ENCODE results near the gene CCDC40. TPM values are rescaled to one million over a fixed set of nuclear protein-coding genes. Genes with fewer than 3 reads are reported as not detected.

CCDC40 gene
- total RNA-seq, 1 experiment from 2014 or later, result 14.4 TPM

DNA sequence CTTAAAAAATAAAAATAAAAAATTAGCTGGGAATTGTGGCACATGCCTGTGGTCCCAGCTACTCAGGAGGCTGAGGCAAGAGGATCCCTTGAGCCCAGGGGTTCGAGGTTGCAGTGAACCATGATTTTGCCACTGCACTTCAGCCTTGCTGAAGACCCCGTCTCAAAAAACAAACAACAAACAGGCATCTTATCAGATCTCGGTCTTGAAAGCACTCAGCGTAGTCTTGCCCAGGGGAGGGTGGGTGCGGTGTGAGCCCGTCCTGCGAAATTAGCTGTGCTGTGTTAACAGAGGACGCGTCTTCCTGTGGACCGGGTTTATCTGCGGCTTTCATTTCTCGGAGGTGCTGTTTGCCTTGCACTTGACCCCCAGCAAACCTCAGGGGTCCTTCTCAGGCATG lies 70.3 kb downstream of the CCDC40 start:
- no peak for DNase-seq (ENCODE audit: low spot score)
- in situ Hi-C loops (cut with HindIII; ENCODE audit: low sequenced_read_pairs), result no loop called here

DNA sequence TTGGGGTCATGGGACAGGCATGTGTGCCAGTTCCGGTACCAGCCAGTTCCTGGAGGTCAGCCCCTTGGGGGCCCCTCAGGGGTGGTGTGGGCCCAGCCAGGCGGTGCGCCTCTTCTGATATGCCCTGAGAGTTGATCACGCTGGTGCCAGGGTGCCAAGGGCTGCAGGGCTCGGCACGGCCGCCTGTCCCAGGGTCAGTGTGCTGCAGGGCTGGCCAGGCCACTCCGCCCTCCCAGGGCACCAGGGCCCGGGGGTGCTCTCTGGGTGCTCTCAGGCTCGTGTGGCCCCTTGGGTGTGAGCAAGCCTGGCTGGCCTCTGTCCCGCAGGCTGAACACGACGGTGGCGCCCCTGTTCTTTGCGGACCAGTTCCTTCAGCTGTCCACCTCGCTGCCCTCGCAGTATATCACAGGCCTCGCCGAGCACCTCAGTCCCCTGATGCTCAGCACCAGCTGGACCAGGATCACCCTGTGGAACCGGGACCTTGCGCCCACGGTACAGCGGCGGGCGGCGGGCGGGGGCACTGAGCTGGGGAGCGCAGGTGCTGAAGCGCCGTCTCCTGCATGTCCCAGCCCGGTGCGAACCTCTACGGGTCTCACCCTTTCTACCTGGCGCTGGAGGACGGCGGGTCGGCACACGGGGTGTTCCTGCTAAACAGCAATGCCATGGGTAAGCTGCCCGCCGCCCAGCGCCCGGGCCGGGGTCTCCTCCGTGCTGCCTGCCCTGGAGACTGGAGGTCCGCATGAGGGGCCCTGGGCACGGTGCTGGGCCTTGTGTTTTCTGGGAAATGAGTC lies 71.0 kb downstream of the CCDC40 start:
- DNase-seq (ENCODE audit: low spot score), result no peak
- in situ Hi-C loops (cut with HindIII; ENCODE audit: low sequenced_read_pairs), result no loop called here

DNA sequence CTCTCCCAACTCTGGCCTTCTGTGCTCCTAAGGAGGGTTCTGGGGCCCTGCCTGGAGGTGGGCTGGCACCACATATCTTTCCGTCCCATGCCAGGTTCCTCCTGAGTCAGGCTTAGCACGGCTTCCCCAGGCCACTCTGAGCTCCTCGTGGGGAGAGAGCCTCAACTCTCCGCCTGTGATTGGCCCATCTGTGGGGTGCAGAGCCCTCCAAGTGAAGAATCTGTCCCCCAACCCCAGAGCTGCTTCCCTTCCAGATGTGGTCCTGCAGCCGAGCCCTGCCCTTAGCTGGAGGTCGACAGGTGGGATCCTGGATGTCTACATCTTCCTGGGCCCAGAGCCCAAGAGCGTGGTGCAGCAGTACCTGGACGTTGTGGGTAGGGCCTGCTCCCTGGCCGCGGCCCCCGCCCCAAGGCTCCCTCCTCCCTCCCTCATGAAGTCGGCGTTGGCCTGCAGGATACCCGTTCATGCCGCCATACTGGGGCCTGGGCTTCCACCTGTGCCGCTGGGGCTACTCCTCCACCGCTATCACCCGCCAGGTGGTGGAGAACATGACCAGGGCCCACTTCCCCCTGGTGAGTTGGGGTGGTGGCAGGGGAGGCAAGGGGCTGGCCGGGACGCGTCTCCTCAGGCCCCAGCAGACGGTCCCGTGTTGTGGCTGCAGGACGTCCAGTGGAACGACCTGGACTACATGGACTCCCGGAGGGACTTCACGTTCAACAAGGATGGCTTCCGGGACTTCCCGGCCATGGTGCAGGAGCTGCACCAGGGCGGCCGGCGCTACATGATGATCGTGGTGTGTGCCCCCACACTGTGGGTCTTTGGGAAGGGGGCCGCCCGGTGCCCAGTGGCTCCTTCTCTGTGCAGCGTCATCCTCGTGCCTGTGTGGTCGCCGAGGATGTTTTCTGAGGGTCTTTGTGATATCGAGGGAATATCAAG lies 71.9 kb downstream of the CCDC40 start:
- DNase-seq (ENCODE audit: low spot score), result no peak
- in situ Hi-C loops (cut with HindIII; ENCODE audit: low sequenced_read_pairs), result no loop called here

DNA sequence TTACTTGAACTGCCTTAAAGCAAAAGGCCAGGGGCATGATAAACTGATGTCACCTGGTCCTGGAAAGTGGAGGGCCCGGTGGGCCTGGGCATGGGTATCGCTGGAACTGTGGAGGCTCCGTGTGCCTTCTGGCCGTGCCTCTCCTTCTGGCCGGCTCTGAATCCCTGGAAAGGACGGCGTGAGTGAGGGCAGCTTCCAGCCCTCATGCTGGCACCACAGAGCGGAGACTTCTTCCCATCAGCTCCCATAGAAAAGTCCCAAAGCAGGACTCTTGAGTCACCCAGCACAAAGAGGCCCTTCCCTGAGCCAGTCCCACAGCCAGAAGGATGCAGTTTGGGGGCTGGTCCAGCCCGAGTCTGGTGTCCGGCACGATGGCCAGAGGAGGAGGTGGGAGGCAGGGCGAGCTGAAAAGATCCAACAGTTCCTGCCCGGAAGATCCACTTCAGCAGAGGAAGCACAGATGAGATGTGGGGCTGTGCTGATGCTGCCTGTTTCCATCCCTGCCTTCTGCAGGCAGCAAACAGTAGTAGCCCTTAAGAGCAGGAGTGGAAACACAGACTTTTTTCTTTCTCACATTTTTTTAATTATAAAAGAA lies 72.7 kb downstream of the CCDC40 start:
- no peak for DNase-seq (ENCODE audit: low spot score)
- in situ Hi-C loops (cut with HindIII; ENCODE audit: low sequenced_read_pairs), result no loop called here

DNA sequence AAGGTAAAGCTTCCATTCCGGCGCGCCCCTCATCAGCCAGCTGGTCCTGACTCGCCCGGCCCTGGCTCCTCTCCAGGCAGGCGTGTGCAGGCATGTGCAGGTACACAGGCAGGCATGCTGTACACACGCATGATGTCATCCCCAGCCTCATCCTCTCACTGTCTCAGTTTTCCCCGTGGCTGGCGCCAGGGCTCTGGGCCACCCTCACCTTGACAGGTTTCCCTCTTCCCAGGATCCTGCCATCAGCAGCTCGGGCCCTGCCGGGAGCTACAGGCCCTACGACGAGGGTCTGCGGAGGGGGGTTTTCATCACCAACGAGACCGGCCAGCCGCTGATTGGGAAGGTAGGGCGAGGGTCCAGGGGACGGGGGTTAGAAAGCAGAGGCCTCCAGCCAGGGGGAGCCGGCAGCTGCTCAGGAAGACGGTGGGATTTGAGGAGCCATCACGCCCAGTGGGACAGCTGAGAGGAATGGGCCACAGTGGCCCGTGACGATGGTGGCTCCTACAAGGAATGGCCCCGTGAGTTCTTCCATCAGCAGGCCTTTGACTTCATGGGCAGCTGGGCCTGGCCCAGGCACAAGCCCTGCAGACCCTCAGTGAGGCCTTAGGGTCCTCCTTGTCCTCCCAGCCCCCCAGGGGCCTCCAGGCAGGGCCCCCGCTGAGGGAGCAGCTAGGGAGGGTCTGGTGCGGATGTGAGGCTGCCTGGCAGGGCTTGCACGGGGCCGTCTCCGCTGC lies 73.4 kb downstream of the CCDC40 start:
- in situ Hi-C loops (cut with HindIII; ENCODE audit: low sequenced_read_pairs), result no loop called here
- DNase-seq (ENCODE audit: low spot score), result no peak

DNA sequence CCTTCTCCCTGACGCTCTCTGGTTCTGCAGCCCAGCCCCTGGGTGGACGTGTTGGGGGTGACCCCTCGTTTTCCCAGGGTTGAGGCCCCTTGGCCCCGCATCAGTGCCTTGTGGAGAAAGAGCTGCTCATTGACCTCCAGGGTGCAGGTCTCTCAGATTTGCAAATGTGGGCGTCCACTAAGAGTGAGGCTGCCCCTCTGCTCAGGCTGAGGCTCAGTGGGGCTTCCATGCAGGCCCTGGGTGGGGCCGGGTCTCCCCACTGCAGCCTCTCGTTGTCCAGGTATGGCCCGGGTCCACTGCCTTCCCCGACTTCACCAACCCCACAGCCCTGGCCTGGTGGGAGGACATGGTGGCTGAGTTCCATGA lies 74.0 kb downstream of the CCDC40 start:
- in situ Hi-C loops (cut with HindIII; ENCODE audit: low sequenced_read_pairs), result no loop called here
- no peak for DNase-seq (ENCODE audit: low spot score)

DNA sequence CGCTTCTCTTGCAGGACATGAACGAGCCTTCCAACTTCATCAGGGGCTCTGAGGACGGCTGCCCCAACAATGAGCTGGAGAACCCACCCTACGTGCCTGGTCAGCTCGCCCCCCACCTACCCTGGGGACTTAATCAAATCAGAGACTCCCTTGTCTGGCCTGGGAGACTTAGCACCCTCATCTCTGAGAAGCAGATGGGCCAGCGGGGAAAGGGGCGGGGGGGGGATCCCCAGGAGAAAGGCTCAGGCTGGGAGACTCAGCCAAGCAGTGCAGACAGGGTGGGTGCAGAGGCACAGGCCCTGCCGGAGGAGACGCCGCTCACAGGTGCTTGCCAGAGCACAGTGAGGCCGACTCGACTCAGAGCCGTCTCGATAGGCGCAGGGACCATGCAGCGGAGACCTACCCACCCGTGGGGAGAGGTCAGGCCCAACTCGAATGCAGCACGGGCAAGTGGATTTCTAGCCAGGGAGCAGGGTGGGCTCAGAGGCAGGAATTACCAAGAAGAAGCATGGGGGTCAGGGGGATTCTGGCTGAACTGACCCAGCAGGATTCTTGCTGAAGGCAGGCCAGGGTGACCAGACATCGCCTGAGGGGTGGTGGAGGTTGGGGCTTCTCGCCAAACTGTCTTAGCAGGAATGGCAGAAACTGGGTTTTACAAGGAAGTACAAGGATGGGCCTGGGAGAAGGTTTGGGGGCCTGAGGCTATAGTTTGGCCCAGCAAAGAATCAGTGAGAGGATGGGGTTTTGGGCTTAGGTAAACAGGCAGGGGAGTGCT lies 74.7 kb downstream of the CCDC40 start:
- no peak for DNase-seq (ENCODE audit: low spot score)
- in situ Hi-C loops (cut with HindIII; ENCODE audit: low sequenced_read_pairs), result no loop called here

DNA sequence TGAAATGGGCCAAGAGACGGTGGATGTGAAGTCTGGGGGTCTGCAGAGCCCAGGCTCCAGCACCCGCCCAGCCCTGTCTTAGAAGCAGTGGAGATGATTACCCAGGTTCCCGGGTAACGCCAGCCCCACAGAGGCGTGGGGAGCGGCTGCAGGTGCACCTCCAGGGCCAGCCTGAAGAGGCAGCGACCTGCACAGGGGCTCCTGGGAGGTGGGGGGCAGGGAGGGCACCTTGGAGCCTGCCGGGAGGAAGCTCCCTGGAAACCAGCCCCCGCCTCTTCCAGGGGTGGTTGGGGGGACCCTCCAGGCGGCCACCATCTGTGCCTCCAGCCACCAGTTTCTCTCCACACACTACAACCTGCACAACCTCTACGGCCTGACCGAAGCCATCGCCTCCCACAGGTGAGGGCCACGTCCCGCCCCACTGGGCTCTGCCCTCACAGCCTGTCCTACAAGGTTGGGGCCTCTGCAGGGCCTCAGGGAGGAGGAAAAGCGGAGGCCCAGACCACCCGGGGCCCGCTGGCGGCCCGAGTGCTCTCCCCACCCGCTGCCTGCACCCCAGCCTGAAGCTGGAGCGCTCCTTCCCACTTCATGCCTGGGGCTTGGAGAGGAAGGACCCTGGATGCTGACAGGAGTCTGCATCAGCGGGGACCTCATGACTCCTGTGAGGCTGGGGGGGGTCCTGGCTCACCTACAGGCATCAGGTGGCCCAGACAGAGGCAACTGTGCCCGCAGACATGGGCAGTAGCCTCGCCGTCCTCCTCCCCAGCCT lies 75.4 kb downstream of the CCDC40 start:
- in situ Hi-C loops (cut with HindIII; ENCODE audit: low sequenced_read_pairs), result no loop called here
- no peak for DNase-seq (ENCODE audit: low spot score)

DNA sequence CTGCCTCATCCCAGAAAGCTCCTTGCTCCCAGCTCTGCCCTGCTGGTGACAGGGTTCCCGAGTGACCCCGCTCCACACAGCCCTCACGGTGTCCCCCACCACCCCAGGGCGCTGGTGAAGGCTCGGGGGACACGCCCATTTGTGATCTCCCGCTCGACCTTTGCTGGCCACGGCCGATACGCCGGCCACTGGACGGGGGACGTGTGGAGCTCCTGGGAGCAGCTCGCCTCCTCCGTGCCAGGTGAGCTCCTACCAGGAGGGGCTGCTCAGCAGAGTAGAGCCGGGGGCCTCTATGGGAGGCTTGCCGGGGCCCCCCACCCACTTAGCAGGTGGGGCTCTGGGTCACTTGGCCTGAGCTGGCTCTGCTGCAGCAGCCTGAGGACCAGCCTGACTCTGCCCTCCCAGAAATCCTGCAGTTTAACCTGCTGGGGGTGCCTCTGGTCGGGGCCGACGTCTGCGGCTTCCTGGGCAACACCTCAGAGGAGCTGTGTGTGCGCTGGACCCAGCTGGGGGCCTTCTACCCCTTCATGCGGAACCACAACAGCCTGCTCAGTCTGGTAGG lies 76.1 kb downstream of the CCDC40 start:
- no peak for DNase-seq (ENCODE audit: low spot score)
- in situ Hi-C loops (cut with HindIII; ENCODE audit: low sequenced_read_pairs), result no loop called here

DNA sequence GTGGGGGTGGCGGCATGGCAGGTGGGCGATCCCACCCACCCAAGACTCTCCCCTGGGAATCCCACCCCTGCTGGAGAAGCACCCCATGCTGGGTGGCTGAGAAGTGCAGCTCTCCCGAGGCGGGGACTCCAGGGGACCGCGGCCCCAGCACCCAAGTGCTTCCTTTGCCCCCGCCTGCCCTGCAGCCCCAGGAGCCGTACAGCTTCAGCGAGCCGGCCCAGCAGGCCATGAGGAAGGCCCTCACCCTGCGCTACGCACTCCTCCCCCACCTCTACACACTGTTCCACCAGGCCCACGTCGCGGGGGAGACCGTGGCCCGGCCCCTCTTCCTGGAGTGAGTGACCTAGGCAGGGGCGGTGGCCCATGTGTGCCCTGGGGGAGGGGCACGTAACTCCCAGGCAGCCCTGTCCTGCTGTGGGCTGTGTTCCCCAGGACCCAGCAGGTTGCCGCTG lies 76.6 kb downstream of the CCDC40 start:
- no peak for DNase-seq (ENCODE audit: low spot score)
- in situ Hi-C loops (cut with HindIII; ENCODE audit: low sequenced_read_pairs), result no loop called here

DNA sequence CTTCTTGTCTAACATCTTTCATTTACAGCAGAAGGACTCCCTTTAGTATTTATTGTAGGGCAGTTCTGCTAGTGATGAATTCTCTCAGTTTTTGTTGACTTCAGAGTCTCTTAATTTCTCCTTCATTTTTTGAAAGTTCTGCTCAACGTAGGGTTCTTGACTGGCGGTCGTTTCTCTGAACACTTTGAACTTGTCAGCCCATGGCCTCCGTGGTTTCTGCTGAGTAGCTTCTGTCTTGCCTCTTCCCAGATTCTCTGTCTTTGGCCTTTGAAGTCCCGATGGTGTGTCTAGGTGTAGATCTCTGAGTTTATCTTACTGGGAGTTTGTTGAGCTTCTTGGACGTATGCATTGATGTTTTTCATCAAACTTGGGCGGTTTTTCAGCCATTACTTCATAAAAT lies 78.3 kb downstream of the CCDC40 start:
- DNase-seq (ENCODE audit: low spot score), result no peak
- in situ Hi-C loops (cut with HindIII; ENCODE audit: low sequenced_read_pairs), result no loop called here

DNA sequence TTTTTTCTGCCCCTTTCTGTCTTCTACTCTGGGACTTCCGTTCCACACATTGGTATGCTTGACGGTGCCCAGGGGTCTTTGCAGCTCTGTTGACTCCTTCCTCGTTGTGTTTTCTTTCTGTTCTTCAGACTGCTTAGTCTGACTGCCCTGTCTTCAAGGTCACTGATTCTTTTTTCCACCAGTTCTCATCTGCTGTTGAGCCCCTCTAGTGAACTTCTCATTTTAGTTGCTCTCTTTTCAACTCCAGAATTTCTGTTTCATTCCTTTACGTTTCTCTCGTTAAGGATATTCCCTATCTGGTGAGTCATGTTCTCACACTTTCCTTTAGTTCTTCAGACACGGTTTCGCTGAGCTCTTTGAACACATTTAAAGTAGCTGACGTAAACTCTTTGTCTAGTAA lies 78.7 kb downstream of the CCDC40 start:
- DNase-seq (ENCODE audit: low spot score), result no peak

DNA sequence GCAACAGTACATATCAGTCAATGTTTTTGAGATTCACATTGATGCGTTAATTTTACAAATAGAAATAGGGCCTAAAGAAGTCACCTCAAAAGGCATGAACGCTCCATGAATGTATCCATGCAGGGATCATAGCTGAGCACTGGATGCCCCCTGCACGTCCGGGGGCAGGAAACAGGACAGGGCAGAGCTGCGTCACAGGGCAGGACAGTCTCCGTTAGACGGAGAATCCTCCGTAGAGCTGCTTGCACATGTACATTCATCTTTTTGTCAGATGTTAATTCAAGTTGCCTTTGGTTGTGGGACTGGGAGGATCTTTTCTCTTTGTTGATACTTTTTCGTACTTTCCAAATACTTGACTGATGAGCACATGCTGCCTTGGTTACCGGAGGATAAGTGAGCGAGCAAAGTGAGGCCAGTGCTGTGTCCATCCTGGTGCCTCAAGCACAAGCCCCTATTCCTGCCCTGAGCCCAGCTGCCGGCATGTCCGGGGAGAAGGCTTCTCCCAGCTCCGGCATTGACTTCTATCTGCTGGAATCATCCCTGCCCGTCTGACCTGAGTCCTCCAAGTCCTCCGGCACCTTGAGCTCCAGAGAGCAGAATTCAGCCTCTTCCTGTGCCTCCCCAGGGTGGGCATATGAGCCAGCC lies 80.0 kb downstream of the CCDC40 start:
- in situ Hi-C loops (cut with HindIII; ENCODE audit: low sequenced_read_pairs), result no loop called here
- DNase-seq (ENCODE audit: low spot score), result no peak

More for the DNA sequence above, 78.7 kb downstream of the CCDC40 start:
- in situ Hi-C loops (cut with HindIII; ENCODE audit: low sequenced_read_pairs), result no loop called here

DNA sequence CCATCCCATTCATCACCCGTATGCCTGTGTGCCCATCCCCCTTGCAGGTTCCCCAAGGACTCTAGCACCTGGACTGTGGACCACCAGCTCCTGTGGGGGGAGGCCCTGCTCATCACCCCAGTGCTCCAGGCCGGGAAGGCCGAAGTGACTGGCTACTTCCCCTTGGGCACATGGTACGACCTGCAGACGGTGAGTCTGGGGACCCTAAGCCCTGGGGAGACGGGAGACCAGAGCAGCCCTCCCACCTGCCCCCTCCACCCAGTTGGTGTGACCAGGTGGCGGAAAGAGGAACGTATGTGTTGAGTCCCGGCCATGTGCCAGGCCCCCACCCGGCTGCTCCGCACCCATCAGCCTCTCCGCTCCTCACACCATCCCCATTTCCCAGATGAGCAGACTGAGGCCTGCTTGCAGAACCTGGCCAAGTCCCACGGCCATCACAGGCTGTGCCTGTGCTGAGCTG lies 80.5 kb downstream of the CCDC40 start:
- in situ Hi-C loops (cut with HindIII; ENCODE audit: low sequenced_read_pairs), result no loop called here
- no peak for DNase-seq (ENCODE audit: low spot score)

DNA sequence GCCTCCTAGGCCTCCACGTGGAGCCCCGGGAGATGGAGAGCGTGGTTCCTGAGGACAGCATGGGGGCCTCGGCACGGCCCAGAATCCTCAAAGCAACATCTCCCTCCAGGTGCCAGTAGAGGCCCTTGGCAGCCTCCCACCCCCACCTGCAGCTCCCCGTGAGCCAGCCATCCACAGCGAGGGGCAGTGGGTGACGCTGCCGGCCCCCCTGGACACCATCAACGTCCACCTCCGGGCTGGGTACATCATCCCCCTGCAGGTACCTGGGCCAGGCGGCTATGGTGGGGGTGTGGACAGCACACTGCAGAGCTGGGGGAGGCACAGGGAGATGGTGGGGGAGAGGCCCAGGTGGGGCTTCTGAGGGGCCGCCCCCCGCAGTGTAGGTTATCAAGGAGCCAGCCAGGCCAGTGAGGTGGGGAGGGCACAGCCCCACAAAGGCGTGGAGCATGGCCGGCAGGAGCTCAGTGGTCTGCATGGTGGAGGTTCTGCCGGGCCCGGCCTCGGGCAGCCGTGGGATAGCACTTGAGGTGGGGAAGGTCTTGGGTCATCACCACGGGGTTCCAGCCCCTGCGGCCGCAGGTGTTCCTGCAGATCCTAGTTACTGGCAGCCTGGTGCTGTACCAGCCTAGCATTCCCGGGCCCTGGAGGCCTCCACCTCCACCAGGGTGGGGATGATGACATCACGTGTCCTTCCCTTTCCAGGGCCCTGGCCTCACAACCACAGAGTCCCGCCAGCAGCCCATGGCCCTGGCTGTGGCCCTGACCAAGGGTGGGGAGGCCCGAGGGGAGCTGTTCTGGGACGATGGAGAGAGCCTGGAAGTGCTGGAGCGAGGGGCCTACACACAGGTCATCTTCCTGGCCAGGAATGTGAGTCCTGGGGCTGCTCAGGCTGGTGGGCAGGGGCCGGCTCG lies 81.3 kb downstream of the CCDC40 start:
- DNase-seq (ENCODE audit: low spot score), result no peak
- in situ Hi-C loops (cut with HindIII; ENCODE audit: low sequenced_read_pairs), result no loop called here

DNA sequence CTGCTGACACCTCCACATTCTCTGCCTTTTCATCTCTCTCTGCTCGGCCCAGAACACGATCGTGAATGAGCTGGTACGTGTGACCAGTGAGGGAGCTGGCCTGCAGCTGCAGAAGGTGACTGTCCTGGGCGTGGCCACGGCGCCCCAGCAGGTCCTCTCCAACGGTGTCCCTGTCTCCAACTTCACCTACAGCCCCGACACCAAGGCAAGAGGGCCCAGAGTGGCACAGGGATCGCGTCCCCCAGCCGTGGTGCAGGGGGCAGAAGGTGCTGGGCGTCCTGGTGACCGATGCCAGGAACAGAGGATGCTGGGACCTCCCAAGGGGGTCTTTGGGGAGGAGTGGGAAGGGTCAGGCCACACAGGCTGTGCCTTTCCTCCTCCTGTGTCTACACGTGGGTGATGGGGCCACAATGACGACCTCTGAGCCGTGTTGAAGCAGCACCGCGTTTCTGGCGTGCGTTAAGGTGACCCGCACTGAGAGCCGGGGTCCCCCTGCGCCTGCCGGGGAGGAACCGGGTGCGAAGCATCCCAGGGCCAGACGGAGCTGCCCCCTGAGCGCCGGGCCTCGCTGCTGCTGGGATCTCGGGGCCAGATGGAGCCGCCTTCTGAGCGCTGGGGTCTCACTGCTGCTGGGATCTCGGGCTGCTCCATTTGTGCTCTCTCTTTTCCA lies 82.3 kb downstream of the CCDC40 start:
- DNase-seq (ENCODE audit: low spot score), result no peak
- in situ Hi-C loops (cut with HindIII; ENCODE audit: low sequenced_read_pairs), result no loop called here

Data from G401 (cell line).